Measurements from ENCODE around the gene MCMBP.

DNA sequence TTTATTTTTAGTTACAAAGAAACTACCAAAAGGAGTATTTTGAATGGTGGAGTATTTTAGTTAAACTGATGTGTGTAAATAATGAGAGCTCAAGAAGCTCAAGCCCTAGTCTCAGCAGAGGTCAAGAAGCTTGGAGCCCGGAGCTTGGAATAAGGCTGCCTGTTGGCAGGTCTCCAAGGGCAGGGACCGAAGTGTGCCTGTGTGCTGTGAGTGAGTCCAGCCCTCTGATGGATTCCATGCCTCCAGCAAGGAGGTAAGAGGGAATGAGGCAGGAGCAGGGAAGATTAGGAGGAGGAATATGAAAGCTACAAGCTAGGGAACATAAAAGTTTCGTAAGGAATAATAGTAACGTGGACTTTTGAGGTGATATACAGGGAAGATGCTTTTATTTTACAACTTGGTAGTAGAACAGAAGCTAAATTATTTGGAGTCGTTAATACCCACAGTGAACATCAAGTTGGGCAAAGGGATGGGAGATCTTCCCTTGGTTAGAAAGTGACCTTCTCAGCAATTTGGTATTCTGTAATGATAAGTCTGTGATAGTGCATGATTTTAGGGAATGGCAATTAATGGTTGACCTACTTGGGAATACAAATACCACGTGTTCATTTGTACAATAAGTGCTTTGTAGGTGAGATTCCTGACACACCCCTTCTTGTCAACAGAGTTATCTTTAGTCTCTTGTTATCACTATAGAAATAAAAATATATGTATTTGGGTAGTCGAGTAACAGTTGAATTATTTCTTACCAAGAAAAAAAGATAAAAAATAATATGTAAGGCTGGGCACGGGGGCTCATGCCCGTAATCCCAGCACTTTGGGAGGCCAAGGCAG is 24.5 kb upstream of the MCMBP start:
- TF ChIP-seq POLR2AphosphoS5 (IDR thresholded peaks at IDR 0.05; ENCODE audit: low read depth, low read length): no peak
- TF ChIP-seq POLR2A (IDR thresholded peaks at IDR 0.05; ENCODE audit: low read depth, low read length): no peak
- TF ChIP-seq PAX5 (IDR thresholded peaks at IDR 0.05; ENCODE audit: insufficient read depth, low read length, severe bottlenecking): no peak
